Measurements from ENCODE around the gene LINGO4.

Gene LINGO4

DNA sequence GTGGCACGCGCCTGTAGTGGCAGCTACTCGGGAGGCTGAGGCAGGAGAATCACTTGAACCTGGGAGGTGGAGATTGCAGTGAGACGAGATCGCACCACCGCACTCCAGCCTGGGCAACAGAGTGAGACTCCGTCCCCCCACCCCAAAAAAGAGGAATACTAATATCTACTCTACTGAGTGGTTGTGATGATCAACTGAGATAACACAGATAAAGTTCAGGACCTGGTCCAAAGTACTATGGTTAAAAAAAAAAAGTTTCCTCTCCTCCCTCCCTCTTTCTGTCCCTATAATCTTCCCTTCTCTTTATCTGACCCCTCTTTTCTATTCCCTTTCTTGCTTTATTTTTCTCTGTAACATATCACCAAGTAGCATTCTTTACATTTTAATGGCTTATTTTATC, 30.4 kb upstream of the LINGO4 start:
- no peak overlapping the region for H3K4me3 ChIP-seq (ENCODE audit: control insufficient read depth in 1 of 7, extremely low read depth in 1 of 7, insufficient read depth in 4 of 7, low read depth in 2 of 7, low read length in 6 of 7)
- no peak for DNase-seq
- CTCF ChIA-PET, result interaction anchor here (0.8 to 3.9 kb wide), 17 partner anchors 12 to 298 kb away, joined by 3 to 18 read pairs (median 4); partner anchors contain the start of gene MRPL9
- no CpG with 5 or more reads among the region's 7 CpGs for WGBS (ENCODE audit: insufficient coverage)
- peaks cover 0 to 58% (median 49%) of the 10 kb centered on the region in 4 experiments for H3K4me1 ChIP-seq (ENCODE audit: control extremely low read depth in 1 of 4, control insufficient read depth in 4 of 4, insufficient read depth in 4 of 4, low read length in 3 of 4)
- H3K9me3 ChIP-seq (ENCODE audit: control extremely low read depth in 1 of 5, control insufficient read depth in 4 of 5, insufficient read depth in 2 of 5, low read depth in 1 of 5, low read length in 4 of 5), result no peaks in the 10 kb centered on the region
- peaks cover 0 to 39% (median 24%) of the 10 kb centered on the region in 5 experiments for H3K27me3 ChIP-seq (replicated peaks in 2 of 5; ENCODE audit: control insufficient read depth in 4 of 5, insufficient read depth in 5 of 5, low read length in 4 of 5)
- H3K36me3 ChIP-seq (ENCODE audit: control insufficient read depth in 4 of 4, insufficient read depth in 4 of 4, low read length in 3 of 4), result no peaks in the 10 kb centered on the region
- POLR2A ChIA-PET, result interaction anchor here (0.5 kb wide), 1 partner anchor 145 kb away, joined by 7 read pairs; no protein-coding TSS in a partner anchor
- H3K27ac ChIP-seq (ENCODE audit: insufficient read depth in 1 of 2, low read depth in 1 of 2, low read length in 2 of 2, poor library complexity in 1 of 2, severe bottlenecking in 2 of 2), result no peak overlapping the region

DNA sequence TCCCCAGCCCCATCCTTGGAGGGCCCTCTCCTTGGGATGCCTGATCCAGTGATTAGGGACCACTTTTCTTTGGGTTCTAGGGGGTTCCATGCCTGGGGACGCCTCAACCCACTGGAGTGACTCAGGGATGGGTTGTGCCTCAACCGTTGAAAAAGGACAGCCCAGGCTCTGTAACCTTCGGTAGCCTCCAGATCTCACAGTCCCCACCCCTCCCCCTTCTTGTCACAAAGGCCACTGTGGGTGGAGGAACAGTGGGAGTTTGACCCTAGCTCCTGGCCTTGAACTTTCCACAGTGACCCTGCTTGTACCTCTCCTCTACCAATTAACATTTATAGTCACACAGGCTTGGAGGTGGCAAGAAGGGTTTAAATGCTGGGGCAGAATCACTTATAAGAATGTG, 29.0 kb upstream of the LINGO4 start:
- no peaks in the 10 kb centered on the region for H3K36me3 ChIP-seq (ENCODE audit: control insufficient read depth in 4 of 4, insufficient read depth in 4 of 4, low read length in 3 of 4)
- H3K4me3 ChIP-seq (ENCODE audit: control insufficient read depth in 1 of 7, extremely low read depth in 1 of 7, insufficient read depth in 4 of 7, low read depth in 2 of 7, low read length in 6 of 7), result no peak overlapping the region
- POLR2A ChIA-PET, result no interaction called here
- H3K27ac ChIP-seq (ENCODE audit: insufficient read depth in 1 of 2, low read depth in 1 of 2, low read length in 2 of 2, poor library complexity in 1 of 2, severe bottlenecking in 2 of 2), result no peak overlapping the region
- H3K27me3 ChIP-seq (replicated peaks in 2 of 5; ENCODE audit: control insufficient read depth in 4 of 5, insufficient read depth in 5 of 5, low read length in 4 of 5), result peaks cover 0 to 26% (median 16%) of the 10 kb centered on the region in 5 experiments
- WGBS (ENCODE audit: insufficient coverage), result no CpG with 5 or more reads among the region's 3 CpGs
- peaks cover 0 to 62% (median 48%) of the 10 kb centered on the region in 4 experiments for H3K4me1 ChIP-seq (ENCODE audit: control extremely low read depth in 1 of 4, control insufficient read depth in 4 of 4, insufficient read depth in 4 of 4, low read length in 3 of 4)
- no peak for DNase-seq
- no peaks in the 10 kb centered on the region for H3K9me3 ChIP-seq (ENCODE audit: control extremely low read depth in 1 of 5, control insufficient read depth in 4 of 5, insufficient read depth in 2 of 5, low read depth in 1 of 5, low read length in 4 of 5)
- CTCF ChIA-PET, result interaction anchor here (0.5 to 3.9 kb wide), 8 partner anchors 10 to 1208 kb away, joined by 3 to 18 read pairs (median 4); partner anchors contain the start of gene TDRKH

DNA sequence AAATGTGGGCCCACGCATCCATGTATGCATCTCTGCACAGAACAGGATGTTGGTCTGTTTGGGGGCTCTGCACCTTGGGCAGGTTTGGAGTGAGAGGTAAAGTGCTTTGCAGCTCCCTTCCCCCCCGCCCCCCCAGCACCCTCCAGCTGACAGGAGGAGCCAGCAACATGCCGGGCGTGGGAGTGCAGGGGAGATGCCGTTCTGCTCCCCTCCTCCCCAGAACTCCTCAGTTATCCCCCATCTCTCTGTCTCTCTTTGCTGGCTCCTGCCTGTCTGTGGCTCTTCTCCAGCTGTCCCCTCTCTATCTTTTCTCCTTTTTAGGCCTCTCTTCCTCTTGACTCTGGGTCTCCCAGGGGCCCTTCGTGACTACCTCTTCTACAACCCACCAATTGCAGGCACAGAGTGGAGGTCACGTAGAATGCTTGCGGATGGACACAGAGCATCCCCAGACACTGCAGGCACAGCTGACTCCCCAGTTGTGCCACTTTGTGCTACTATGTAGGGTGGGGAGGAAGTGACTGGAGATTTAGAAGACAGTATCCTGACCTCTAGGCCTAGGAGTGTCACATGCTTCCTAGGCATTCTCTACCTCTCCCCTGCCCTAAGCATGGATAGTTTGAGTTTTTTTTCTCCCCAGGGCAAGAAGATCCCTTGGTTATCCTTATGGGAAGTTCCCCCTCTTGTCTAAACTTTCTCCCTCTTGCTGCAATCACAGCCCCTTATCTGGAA, 28.1 kb upstream of the LINGO4 start:
- Histone ChIP-seq H3K4me1 (ENCODE audit: control extremely low read depth in 1 of 4, control insufficient read depth in 4 of 4, insufficient read depth in 4 of 4, low read length in 3 of 4) (peaks cover 3 to 60% (median 47%) of the 10 kb centered on the region in 4 experiments), H3K27me3 (replicated peaks in 2 of 5; ENCODE audit: control insufficient read depth in 4 of 5, insufficient read depth in 5 of 5, low read length in 4 of 5) (peaks cover 0 to 17% (median 9%) of the 10 kb centered on the region in 5 experiments), H3K36me3 (ENCODE audit: control insufficient read depth in 4 of 4, insufficient read depth in 4 of 4, low read length in 3 of 4) (no peaks in the 10 kb centered on the region), H3K9me3 (ENCODE audit: control extremely low read depth in 1 of 5, control insufficient read depth in 4 of 5, insufficient read depth in 2 of 5, low read depth in 1 of 5, low read length in 4 of 5) (no peaks in the 10 kb centered on the region), H3K4me3 (ENCODE audit: control insufficient read depth in 1 of 7, extremely low read depth in 1 of 7, insufficient read depth in 4 of 7, low read depth in 2 of 7, low read length in 6 of 7) (no peak overlapping the region), H3K27ac (ENCODE audit: insufficient read depth in 1 of 2, low read depth in 1 of 2, low read length in 2 of 2, poor library complexity in 1 of 2, severe bottlenecking in 2 of 2) (no peak overlapping the region)
- ChIA-PET POLR2A (no interaction called here), CTCF (interaction anchor here (0.6 to 3.9 kb wide), 3 partner anchors 12 to 359 kb away, joined by 3 to 18 read pairs (median 4); no protein-coding TSS in a partner anchor)
- WGBS (ENCODE audit: insufficient coverage), result 100% methylated on average over 3 of the region's 8 CpGs
- DNase-seq, result no peak

DNA sequence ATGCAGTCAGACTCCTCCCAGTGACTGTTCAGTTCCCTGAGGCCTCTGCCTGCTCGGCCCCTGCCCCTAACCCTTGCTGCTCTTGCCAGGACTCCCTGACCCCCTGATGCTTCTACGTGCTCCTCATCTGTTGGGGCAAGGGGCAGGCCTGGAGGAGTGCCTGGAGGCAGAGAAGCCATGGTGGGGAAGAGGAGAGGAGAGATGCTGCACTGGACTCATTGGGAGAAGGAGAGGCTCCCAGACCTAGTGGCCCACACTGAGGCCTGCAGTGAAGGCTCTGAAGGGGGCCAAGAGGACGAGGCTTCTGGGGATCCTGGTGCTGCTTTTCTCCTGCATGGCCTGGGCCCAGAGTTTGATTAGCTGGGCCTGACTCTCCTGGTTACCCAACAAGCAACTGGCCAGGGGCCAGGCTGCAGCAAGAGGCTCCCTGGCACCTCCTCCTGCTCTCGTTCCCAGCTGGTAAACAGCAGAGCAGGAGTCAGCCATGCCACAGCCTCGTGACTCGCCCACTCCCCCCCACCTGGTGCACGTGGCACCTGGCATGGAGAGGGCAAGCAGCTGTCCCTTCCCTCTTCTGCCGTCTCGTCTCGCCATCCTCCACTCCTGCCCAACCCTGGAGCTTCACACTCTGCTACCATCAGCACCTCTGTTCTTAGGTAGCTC, 27.2 kb upstream of the LINGO4 start:
- DNase-seq, result no peak
- ChIA-PET CTCF (interaction anchor here (3.9 kb wide), 1 partner anchor 11 kb away, joined by 18 read pairs; no protein-coding TSS in a partner anchor), POLR2A (no interaction called here)
- H3K4me1 ChIP-seq (ENCODE audit: control extremely low read depth in 1 of 4, control insufficient read depth in 4 of 4, insufficient read depth in 4 of 4, low read length in 3 of 4), result peaks cover 7 to 61% (median 47%) of the 10 kb centered on the region in 4 experiments
- no peak overlapping the region for H3K27ac ChIP-seq (ENCODE audit: insufficient read depth in 1 of 2, low read depth in 1 of 2, low read length in 2 of 2, poor library complexity in 1 of 2, severe bottlenecking in 2 of 2)
- H3K9me3 ChIP-seq (ENCODE audit: control extremely low read depth in 1 of 5, control insufficient read depth in 4 of 5, insufficient read depth in 2 of 5, low read depth in 1 of 5, low read length in 4 of 5), result no peaks in the 10 kb centered on the region
- H3K36me3 ChIP-seq (ENCODE audit: control insufficient read depth in 4 of 4, insufficient read depth in 4 of 4, low read length in 3 of 4), result no peaks in the 10 kb centered on the region
- H3K27me3 ChIP-seq (replicated peaks in 2 of 5; ENCODE audit: control insufficient read depth in 4 of 5, insufficient read depth in 5 of 5, low read length in 4 of 5), result peaks cover 0 to 8% (median 5%) of the 10 kb centered on the region in 5 experiments
- 60% methylated on average over 2 of the region's 10 CpGs for WGBS (ENCODE audit: insufficient coverage)
- no peak overlapping the region for H3K4me3 ChIP-seq (ENCODE audit: control insufficient read depth in 1 of 7, extremely low read depth in 1 of 7, insufficient read depth in 4 of 7, low read depth in 2 of 7, low read length in 6 of 7)

DNA sequence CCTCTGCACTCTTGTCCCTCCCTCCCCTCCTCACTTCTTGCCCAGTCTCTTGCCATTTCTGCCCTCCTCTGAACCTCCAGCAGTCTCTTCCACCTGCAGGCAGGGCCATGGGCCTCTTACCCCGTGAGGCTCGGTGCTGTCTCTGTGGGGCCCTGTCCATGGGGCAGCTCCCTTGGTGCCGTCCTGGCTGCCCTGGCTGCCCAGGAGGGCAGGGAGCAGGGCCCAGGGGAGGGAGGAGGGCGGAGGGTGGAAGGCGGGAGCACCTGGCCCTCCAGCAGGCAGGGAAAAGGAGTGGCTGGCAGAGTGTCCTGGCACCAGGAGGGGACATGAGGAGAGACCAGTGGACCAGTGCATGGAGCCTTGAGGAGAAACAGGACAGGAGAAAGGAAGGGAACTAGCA, 26.4 kb upstream of the LINGO4 start, which contains the start of gene RORC:
Gene RORC (minus strand): TSS at position 198 of the 400 bp plus-strand sequence. CDS start 38 bp downstream, at position 160.
- Histone ChIP-seq H3K9me3 (ENCODE audit: control extremely low read depth in 1 of 5, control insufficient read depth in 4 of 5, insufficient read depth in 2 of 5, low read depth in 1 of 5, low read length in 4 of 5) (no peaks in the 10 kb centered on the region), H3K4me1 (ENCODE audit: control extremely low read depth in 1 of 4, control insufficient read depth in 4 of 4, insufficient read depth in 4 of 4, low read length in 3 of 4) (peaks cover 7 to 58% (median 44%) of the 10 kb centered on the region in 4 experiments), H3K27me3 (replicated peaks in 2 of 5; ENCODE audit: control insufficient read depth in 4 of 5, insufficient read depth in 5 of 5, low read length in 4 of 5) (peaks cover 0 to under 1% (median 0%) of the 10 kb centered on the region in 5 experiments), H3K27ac (ENCODE audit: insufficient read depth in 1 of 2, low read depth in 1 of 2, low read length in 2 of 2, poor library complexity in 1 of 2, severe bottlenecking in 2 of 2) (no peak within 1 kb of the TSS), H3K4me3 (ENCODE audit: control insufficient read depth in 1 of 7, extremely low read depth in 1 of 7, insufficient read depth in 4 of 7, low read depth in 2 of 7, low read length in 6 of 7) (no peak within 1 kb of the TSS), H3K36me3 (ENCODE audit: control insufficient read depth in 4 of 4, insufficient read depth in 4 of 4, low read length in 3 of 4) (no peaks in the 10 kb centered on the region)
- POLR2A ChIA-PET, result no interaction called here
- 100% methylated on average over 3 of the region's 5 CpGs for WGBS (ENCODE audit: insufficient coverage)
- CTCF ChIA-PET, result interaction anchor here (3.9 kb wide), 1 partner anchor 11 kb away, joined by 18 read pairs; no protein-coding TSS in a partner anchor
- DNase-seq, result no peak

DNA sequence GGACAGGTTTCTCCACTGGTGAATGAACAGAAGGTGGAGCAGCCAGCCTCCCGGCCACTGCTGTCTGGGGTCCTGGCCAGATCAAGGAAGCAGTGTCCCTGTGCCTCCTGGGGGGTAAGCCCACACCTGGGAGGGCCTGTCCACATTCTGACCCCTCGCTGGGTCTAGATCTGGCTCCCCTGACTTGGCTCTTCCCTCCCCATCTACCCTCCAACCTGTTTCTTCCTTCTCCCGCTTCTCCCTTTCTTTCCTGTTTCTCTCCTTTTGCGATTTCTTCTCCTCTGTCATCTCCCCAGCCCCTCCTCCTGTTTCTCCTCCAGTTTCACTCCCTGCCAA, 26.0 kb upstream of the LINGO4 start:
- Histone ChIP-seq H3K27ac (ENCODE audit: insufficient read depth in 1 of 2, low read depth in 1 of 2, low read length in 2 of 2, poor library complexity in 1 of 2, severe bottlenecking in 2 of 2) (no peak overlapping the region), H3K36me3 (ENCODE audit: control insufficient read depth in 4 of 4, insufficient read depth in 4 of 4, low read length in 3 of 4) (no peaks in the 10 kb centered on the region), H3K9me3 (ENCODE audit: control extremely low read depth in 1 of 5, control insufficient read depth in 4 of 5, insufficient read depth in 2 of 5, low read depth in 1 of 5, low read length in 4 of 5) (no peaks in the 10 kb centered on the region), H3K27me3 (replicated peaks in 2 of 5; ENCODE audit: control insufficient read depth in 4 of 5, insufficient read depth in 5 of 5, low read length in 4 of 5) (no peaks in the 10 kb centered on the region), H3K4me3 (ENCODE audit: control insufficient read depth in 1 of 7, extremely low read depth in 1 of 7, insufficient read depth in 4 of 7, low read depth in 2 of 7, low read length in 6 of 7) (no peak overlapping the region), H3K4me1 (ENCODE audit: control extremely low read depth in 1 of 4, control insufficient read depth in 4 of 4, insufficient read depth in 4 of 4, low read length in 3 of 4) (peaks cover 7 to 60% (median 42%) of the 10 kb centered on the region in 4 experiments)
- no peak for DNase-seq
- ChIA-PET POLR2A (no interaction called here), CTCF (interaction anchor here (2.0 kb wide), 1 partner anchor 11 kb away, joined by 5 read pairs; no protein-coding TSS in a partner anchor)
- 98% methylated on average over 4 of the region's 4 CpGs for WGBS (ENCODE audit: insufficient coverage)

All from common myeloid progenitor, CD34-positive (primary cell).